Lung (tissue), 12 donors: ENCODE results near the gene GCK. TPM values are rescaled to one million over a fixed set of nuclear protein-coding genes. Genes with fewer than 3 reads are reported as not detected.

ENCODE experiments used
- ATAC-seq: fragments of 200-7000 bp; cut with Tn5 transposase; one replicate; pipeline ENCODE4 v1.9.1; 2020; ENCODE audit warnings: moderate number of reproducible peaks; ENCODE audit not compliant: insufficient read depth, low FRiP score
- DNase-seq, 3 donors: peaks; one replicate each; pipeline ENCODE4 v3.0.0-alpha.2; 2013 to 2017
- H3K27ac ChIP-seq, 2 donors: one replicate each; pipeline ENCODE4 v1.5.1; 2013; ENCODE audit warnings: mild to moderate bottlenecking in 2 of 2, moderate library complexity in 2 of 2, control low read depth in 1 of 2, inconsistent platforms in 1 of 2, low read depth in 1 of 2, low read length in 1 of 2
- H3K27me3 ChIP-seq, 3 donors: one replicate each; pipeline ENCODE4 v1.5.1; 2013; ENCODE audit warnings: low read length in 2 of 3; ENCODE audit not compliant: control insufficient read depth in 3 of 3, insufficient read depth in 3 of 3
- H3K36me3 ChIP-seq, 4 donors: one replicate each; pipeline ENCODE4 v1.5.1; 2013; ENCODE audit warnings: low read length in 4 of 4, mild to moderate bottlenecking in 1 of 4, moderate library complexity in 1 of 4; ENCODE audit not compliant: control insufficient read depth in 4 of 4, insufficient read depth in 4 of 4
- H3K4me1 ChIP-seq, 5 donors: one replicate each; pipeline ENCODE4 v1.5.1; 2013; ENCODE audit warnings: low read length in 5 of 5, mild to moderate bottlenecking in 2 of 5, moderate library complexity in 1 of 5; ENCODE audit not compliant: control insufficient read depth in 5 of 5, insufficient read depth in 5 of 5
- H3K4me3 ChIP-seq: one replicate; pipeline ENCODE4 v1.5.1; 2013; ENCODE audit warnings: mild to moderate bottlenecking, control low read depth, moderate library complexity
- H3K9ac ChIP-seq, 2 donors: one replicate each; pipeline ENCODE4 v1.5.1; 2013; ENCODE audit warnings: low read length in 2 of 2, control low read depth in 1 of 2; ENCODE audit not compliant: insufficient read depth in 1 of 2
- H3K9me3 ChIP-seq, 4 donors: one replicate each; pipeline ENCODE4 v1.5.1; 2013; ENCODE audit warnings: low read length in 3 of 4, mild to moderate bottlenecking in 1 of 4, moderate library complexity in 1 of 4; ENCODE audit not compliant: control insufficient read depth in 4 of 4, insufficient read depth in 3 of 4
- CTCF ChIP-seq: IDR thresholded peaks from 2 replicates; pipeline ENCODE4 v1.5.1; 2012; ENCODE audit warnings: mild to moderate bottlenecking; ENCODE audit errors: control extremely low read depth, extremely low read depth
- WGBS, 2 donors: extraction: QIAGEN DNeasy Blood & Tissue Kit; methylation state at CpG; one replicate each; pipeline ENCODE4 v1.1.7; 2013; 5-methylcytosine and 5-hydroxymethylcytosine counted together
- polyA plus RNA-seq, 2 donors: library from polyadenylated mRNA; stranded (reverse); fragments of 200-250 nt; gene quantifications; one replicate each; pipeline ENCODE4 v1.2.1, GENCODE V29; 2013
- total RNA-seq, 2 donors: library from RNA; depleted of rRNA in 1 of 2; stranded (reverse); fragments of >200 nt in 1 of 2; gene quantifications; one replicate each; pipeline ENCODE4 v1.2.1, GENCODE V29; 2014 to 2021
- donor health status: control.
- donor health status: control.
- donor health status: Bipolar disorder and iron deficiency.
- donor health status: healthy.
- donor health status: DM: yes; HTN: yes; CAD: no.

The GCK gene
- total and polyA plus RNA-seq, 4 donors = 0.25 to 1.1 (median 0.43) TPM

- WGBS, 2 donors = 66 to 74% methylated on average over 10 of the region's 10 CpGs
- H3K4me3 ChIP-seq = no peak overlapping the region
- peaks cover 0 to 26% (median 3%) of the 10 kb centered on the region in 5 donors for H3K4me1 ChIP-seq
- DNase-seq (peak; percentile 37 to 51 (median 38)), ATAC-seq (no peak)
- H3K9ac ChIP-seq = peak overlapping the region in 1 of 2 donors; percentile 5
- no peak for TF ChIP-seq CTCF
- H3K27ac ChIP-seq = peak overlapping the region in 1 of 2 donors; percentile 4
- no peaks in the 10 kb centered on the region for H3K27me3 ChIP-seq
- H3K9me3 ChIP-seq = no peaks in the 10 kb centered on the region
- H3K36me3 ChIP-seq = no peaks in the 10 kb centered on the region
Measured at GRCh38 chr7:44100458-44101302, 88.6 kb downstream of the GCK start.

GRCh38 chr7:44099669-44100068 lies 89.6 kb downstream of the GCK start:
- Histone ChIP-seq H3K9ac (no peak overlapping the region), H3K27me3 (no peaks in the 10 kb centered on the region), H3K36me3 (no peaks in the 10 kb centered on the region), H3K9me3 (no peaks in the 10 kb centered on the region), H3K27ac (no peak overlapping the region), H3K4me1 (peaks cover 0 to 23% (median 0%) of the 10 kb centered on the region in 5 donors), H3K4me3 (no peak overlapping the region)
- no peak for TF ChIP-seq CTCF
- DNase-seq (no peak), ATAC-seq (no peak)
- 39 to 51% methylated on average over 4 of the region's 4 CpGs for WGBS, 2 donors

- ATAC-seq (no peak), DNase-seq (no peak)
- Histone ChIP-seq H3K27me3 (no peaks in the 10 kb centered on the region), H3K4me3 (no peak overlapping the region), H3K36me3 (no peaks in the 10 kb centered on the region), H3K9ac (no peak overlapping the region), H3K4me1 (peaks cover 0 to 21% (median 0%) of the 10 kb centered on the region in 5 donors), H3K9me3 (no peaks in the 10 kb centered on the region), H3K27ac (no peak overlapping the region)
- no peak for TF ChIP-seq CTCF
- WGBS, 2 donors = 88% methylated on average over 6 of the region's 6 CpGs
Measured at GRCh38 chr7:44098092-44099068, 90.9 kb downstream of the GCK start.
